HepG2 (cell line): ENCODE results near the gene MBLAC2. TPM values are rescaled to one million over a fixed set of nuclear protein-coding genes. Genes with fewer than 3 reads are reported as not detected.
A peak's percentile ranks its signal among the peaks of the same experiment; 100 is the strongest.

ENCODE experiments used
- KDM3A ChIP-seq: IDR thresholded peaks from 2 replicates; pipeline ENCODE4 v1.6.1; 2018; ENCODE audit warnings: low read depth, missing compliant biosample characterization
- KDM6A ChIP-seq: IDR thresholded peaks from 2 replicates; pipeline ENCODE4 v1.6.1; 2016; ENCODE audit warnings: low read depth
- MAF1 ChIP-seq: sonication (generic); formaldehyde crosslinking; IDR thresholded peaks from 2 replicates; pipeline ENCODE4 v1.5.0; 2020; ENCODE audit warnings: missing genetic modification reagents, borderline replicate concordance
- MIER3 ChIP-seq: IDR thresholded peaks from 2 replicates; pipeline ENCODE4 v1.6.1; 2016; ENCODE audit warnings: missing compliant biosample characterization, borderline replicate concordance
- PRMT3 ChIP-seq: sonication (generic); formaldehyde crosslinking; IDR thresholded peaks from 2 replicates; pipeline ENCODE4 v1.8.1; 2022; ENCODE audit warnings: low read depth, mild to moderate bottlenecking, moderate library complexity, missing genetic modification reagents, borderline replicate concordance
- TBX2 ChIP-seq: sonication (generic); formaldehyde crosslinking; IDR thresholded peaks from 2 replicates; pipeline ENCODE4 v1.5.0; 2020; ENCODE audit warnings: missing genetic modification reagents, mild to moderate bottlenecking, borderline replicate concordance
- ZNF383 ChIP-seq: sonication (generic); formaldehyde crosslinking; IDR thresholded peaks from 2 replicates; pipeline ENCODE4 v1.4.0; 2020; ENCODE audit warnings: missing genetic modification reagents, mild to moderate bottlenecking, borderline replicate concordance
- ZNF746 ChIP-seq: sonication (generic); formaldehyde crosslinking; IDR thresholded peaks from 2 replicates; pipeline ENCODE4 v1.8.0; 2022; ENCODE audit warnings: mild to moderate bottlenecking, missing genetic modification reagents
- ZNF777 ChIP-seq: sonication (generic); formaldehyde crosslinking; IDR thresholded peaks from 2 replicates; pipeline ENCODE4 v1.4.0; 2020; ENCODE audit warnings: missing genetic modification reagents
- polyA plus RNA-seq, 8 experiments: library from polyadenylated mRNA; depleted of rRNA in 3 of 8; stranded (reverse) in 7 of 8; unstranded in 1 of 8; fragments of >200 nt; fragmentation: Illumina TruSeq in 4 of 8; extraction: Trizol in 4 of 8; gene quantifications; 2 replicates each; pipeline versions ENCODE4 v1.2.1 to v1.2.3, GENCODE V29; 2011 to 2016; ENCODE audit warnings: low read depth in 4 of 8, missing spikeins in 1 of 8, mixed read lengths in 1 of 8; ENCODE audit not compliant: insufficient read depth in 1 of 8
- total RNA-seq, 5 experiments: library from RNA; depleted of rRNA; stranded (reverse); fragments of >200 nt; fragmentation: Illumina TruSeq; extraction: Trizol; gene quantifications; 2 replicates each; pipeline ENCODE4 v1.2.3, GENCODE V29; 2016; ENCODE audit warnings: low read depth in 1 of 5
- TF ChIP-seq, protein P1 (sequence below): sonication (generic); formaldehyde crosslinking; IDR thresholded peaks from 2 replicates; pipeline ENCODE4 v1.4.0; 2020; ENCODE audit warnings: missing genetic modification reagents, borderline replicate concordance
- TF ChIP-seq, protein P2 (sequence below): sonication (generic); formaldehyde crosslinking; IDR thresholded peaks from 2 replicates; pipeline ENCODE4 v1.4.0; 2020; ENCODE audit warnings: missing genetic modification reagents, borderline replicate concordance
- TF ChIP-seq, protein P3 (sequence below): sonication (generic); formaldehyde crosslinking; IDR thresholded peaks from 2 replicates; pipeline ENCODE4 v1.4.0; 2020; ENCODE audit warnings: missing genetic modification reagents
- TF ChIP-seq, protein P4 (sequence below): IDR thresholded peaks from 2 replicates; pipeline ENCODE4 v1.6.1; 2016; ENCODE audit warnings: mild to moderate bottlenecking
- TF ChIP-seq, protein P5 (sequence below): sonication (generic); formaldehyde crosslinking; IDR thresholded peaks from 2 replicates; pipeline ENCODE4 v1.8.1; 2023; ENCODE audit warnings: mild to moderate bottlenecking, moderate library complexity, missing genetic modification reagents

MBLAC2 gene
- total and polyA plus RNA-seq, 2 of the 13 experiments (the other 11 are each of a cell fraction or from before 2014, with no cell fraction given), result 2.9 to 4.1 TPM

DNA sequence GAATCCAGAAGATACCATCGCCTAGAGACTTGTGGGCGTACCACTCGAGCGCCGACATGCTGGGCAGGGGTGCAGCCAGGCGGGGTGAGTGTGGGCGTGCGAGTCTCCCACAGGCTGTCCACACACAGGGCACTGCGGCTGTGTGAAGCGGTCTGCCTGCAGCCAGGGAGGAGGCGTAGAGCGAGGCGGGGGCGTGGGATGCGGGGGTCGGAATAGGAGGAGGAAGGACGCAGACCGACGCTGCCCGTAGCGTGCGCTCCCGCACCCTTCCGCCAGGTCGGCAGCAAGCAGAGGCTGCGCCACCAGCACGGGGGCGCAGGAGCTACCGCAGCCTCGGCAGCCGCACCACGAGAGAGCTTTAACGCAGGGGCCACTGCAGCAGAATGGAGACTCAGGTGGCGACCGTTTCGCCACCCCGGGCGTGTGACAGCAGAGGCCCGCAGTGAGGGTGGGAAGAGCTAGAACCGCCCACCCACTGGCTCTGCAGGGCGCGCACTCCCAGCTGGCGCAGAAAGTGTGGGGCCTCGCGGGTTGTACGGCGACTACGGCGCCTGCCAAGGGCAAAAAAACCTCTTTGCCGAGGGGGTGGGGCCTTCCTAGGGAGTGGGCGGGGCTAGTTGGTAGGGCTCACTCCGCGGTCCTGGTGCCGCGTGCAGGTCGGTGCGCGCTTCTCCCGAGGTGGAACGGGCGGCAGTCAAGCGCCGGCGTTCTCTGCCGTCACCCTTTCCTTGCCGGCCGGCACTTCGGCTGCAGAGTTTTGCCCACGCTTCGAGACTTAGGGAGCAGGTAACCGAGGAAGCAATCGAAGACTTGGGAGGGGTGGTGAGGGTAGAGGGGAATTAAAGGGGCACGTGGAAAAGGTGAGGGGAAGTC, at the start of gene MBLAC2, which contains the start of gene POLR3G (continued):
- TF ChIP-seq, protein P1, sequence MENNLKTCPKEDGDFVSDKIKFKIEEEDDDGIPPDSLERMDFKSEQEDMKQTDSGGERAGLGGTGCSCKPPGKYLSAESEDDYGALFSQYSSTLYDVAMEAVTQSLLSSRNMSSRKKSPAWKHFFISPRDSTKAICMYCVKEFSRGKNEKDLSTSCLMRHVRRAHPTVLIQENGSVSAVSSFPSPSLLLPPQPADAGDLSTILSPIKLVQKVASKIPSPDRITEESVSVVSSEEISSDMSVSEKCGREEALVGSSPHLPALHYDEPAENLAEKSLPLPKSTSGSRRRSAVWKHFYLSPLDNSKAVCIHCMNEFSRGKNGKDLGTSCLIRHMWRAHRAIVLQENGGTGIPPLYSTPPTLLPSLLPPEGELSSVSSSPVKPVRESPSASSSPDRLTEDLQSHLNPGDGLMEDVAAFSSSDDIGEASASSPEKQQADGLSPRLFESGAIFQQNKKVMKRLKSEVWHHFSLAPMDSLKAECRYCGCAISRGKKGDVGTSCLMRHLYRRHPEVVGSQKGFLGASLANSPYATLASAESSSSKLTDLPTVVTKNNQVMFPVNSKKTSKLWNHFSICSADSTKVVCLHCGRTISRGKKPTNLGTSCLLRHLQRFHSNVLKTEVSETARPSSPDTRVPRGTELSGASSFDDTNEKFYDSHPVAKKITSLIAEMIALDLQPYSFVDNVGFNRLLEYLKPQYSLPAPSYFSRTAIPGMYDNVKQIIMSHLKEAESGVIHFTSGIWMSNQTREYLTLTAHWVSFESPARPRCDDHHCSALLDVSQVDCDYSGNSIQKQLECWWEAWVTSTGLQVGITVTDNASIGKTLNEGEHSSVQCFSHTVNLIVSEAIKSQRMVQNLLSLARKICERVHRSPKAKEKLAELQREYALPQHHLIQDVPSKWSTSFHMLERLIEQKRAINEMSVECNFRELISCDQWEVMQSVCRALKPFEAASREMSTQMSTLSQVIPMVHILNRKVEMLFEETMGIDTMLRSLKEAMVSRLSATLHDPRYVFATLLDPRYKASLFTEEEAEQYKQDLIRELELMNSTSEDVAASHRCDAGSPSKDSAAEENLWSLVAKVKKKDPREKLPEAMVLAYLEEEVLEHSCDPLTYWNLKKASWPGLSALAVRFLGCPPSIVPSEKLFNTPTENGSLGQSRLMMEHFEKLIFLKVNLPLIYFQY (CRISPR knock-in tag), result peak; percentile 79
- TF ChIP-seq ZNF777 (CRISPR knock-in tag), result peak; percentile 9; the same call in 1 of the 2 replicates
- TF ChIP-seq, protein P2, sequence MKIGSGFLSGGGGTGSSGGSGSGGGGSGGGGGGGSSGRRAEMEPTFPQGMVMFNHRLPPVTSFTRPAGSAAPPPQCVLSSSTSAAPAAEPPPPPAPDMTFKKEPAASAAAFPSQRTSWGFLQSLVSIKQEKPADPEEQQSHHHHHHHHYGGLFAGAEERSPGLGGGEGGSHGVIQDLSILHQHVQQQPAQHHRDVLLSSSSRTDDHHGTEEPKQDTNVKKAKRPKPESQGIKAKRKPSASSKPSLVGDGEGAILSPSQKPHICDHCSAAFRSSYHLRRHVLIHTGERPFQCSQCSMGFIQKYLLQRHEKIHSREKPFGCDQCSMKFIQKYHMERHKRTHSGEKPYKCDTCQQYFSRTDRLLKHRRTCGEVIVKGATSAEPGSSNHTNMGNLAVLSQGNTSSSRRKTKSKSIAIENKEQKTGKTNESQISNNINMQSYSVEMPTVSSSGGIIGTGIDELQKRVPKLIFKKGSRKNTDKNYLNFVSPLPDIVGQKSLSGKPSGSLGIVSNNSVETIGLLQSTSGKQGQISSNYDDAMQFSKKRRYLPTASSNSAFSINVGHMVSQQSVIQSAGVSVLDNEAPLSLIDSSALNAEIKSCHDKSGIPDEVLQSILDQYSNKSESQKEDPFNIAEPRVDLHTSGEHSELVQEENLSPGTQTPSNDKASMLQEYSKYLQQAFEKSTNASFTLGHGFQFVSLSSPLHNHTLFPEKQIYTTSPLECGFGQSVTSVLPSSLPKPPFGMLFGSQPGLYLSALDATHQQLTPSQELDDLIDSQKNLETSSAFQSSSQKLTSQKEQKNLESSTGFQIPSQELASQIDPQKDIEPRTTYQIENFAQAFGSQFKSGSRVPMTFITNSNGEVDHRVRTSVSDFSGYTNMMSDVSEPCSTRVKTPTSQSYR, result peak; percentile 11; the same call in 1 of the 2 replicates
- TF ChIP-seq MAF1, result no peak
- peak; percentile 51; the same call in 1 of the 2 replicates for TF ChIP-seq PRMT3 (CRISPR knock-in tag)
- TF ChIP-seq, protein P3, sequence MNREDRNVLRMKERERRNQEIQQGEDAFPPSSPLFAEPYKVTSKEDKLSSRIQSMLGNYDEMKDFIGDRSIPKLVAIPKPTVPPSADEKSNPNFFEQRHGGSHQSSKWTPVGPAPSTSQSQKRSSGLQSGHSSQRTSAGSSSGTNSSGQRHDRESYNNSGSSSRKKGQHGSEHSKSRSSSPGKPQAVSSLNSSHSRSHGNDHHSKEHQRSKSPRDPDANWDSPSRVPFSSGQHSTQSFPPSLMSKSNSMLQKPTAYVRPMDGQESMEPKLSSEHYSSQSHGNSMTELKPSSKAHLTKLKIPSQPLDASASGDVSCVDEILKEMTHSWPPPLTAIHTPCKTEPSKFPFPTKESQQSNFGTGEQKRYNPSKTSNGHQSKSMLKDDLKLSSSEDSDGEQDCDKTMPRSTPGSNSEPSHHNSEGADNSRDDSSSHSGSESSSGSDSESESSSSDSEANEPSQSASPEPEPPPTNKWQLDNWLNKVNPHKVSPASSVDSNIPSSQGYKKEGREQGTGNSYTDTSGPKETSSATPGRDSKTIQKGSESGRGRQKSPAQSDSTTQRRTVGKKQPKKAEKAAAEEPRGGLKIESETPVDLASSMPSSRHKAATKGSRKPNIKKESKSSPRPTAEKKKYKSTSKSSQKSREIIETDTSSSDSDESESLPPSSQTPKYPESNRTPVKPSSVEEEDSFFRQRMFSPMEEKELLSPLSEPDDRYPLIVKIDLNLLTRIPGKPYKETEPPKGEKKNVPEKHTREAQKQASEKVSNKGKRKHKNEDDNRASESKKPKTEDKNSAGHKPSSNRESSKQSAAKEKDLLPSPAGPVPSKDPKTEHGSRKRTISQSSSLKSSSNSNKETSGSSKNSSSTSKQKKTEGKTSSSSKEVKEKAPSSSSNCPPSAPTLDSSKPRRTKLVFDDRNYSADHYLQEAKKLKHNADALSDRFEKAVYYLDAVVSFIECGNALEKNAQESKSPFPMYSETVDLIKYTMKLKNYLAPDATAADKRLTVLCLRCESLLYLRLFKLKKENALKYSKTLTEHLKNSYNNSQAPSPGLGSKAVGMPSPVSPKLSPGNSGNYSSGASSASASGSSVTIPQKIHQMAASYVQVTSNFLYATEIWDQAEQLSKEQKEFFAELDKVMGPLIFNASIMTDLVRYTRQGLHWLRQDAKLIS (CRISPR knock-in tag), result no peak
- peak; percentile 68; the same call in 1 of the 2 replicates for TF ChIP-seq MIER3 (CRISPR knock-in tag)
- TF ChIP-seq, protein P4, sequence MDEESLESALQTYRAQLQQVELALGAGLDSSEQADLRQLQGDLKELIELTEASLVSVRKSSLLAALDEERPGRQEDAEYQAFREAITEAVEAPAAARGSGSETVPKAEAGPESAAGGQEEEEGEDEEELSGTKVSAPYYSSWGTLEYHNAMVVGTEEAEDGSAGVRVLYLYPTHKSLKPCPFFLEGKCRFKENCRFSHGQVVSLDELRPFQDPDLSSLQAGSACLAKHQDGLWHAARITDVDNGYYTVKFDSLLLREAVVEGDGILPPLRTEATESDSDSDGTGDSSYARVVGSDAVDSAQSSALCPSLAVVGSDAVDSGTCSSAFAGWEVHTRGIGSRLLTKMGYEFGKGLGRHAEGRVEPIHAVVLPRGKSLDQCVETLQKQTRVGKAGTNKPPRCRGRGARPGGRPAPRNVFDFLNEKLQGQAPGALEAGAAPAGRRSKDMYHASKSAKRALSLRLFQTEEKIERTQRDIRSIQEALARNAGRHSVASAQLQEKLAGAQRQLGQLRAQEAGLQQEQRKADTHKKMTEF (CRISPR knock-in tag), result peak; percentile 84
- no peak; the same call in 1 of the 2 replicates for TF ChIP-seq ZNF746 (CRISPR knock-in tag)
- no peak for TF ChIP-seq ZNF383 (CRISPR knock-in tag)
- peak; percentile 91 for TF ChIP-seq KDM3A (CRISPR knock-in tag)
- TF ChIP-seq, protein P5, sequence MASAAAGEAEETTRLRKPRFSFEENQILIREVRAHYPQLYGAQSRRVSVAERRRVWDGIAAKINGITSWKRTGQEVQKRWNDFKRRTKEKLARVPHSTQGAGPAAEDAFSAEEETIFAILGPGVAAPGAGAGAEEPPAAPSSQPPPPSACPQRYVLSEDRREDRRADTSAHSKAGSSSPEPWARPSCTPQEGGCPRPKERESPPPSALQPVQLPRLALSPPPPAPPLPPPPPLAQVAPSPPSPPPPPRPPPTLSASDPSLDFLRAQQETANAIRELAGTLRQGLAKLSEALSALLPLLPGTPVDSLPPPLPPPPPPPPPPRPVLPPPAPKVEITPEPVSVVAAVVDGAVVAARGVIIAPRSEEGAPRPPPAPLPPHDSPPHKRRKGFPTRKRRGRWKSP (CRISPR knock-in tag), result peak; percentile 97
- TF ChIP-seq TBX2, result peak; percentile 88
- TF ChIP-seq KDM6A (CRISPR knock-in tag), result no peak
